HL-60 (cell line): Measurements from ENCODE around the gene ACSL4.

Experiments used
- DNase-seq, 2 experiments: peaks; one replicate each; pipeline ENCODE4 v3.0.0-alpha.2; 2010 to 2020; ENCODE audit warnings: low read depth in 1 of 2, low spot score in 1 of 2
- H3K27ac ChIP-seq: fragments of 250-450 bp; sonication (Bioruptor Pico); replicated peaks from 2 replicates; pipeline ENCODE4 v1.5.1; 2020; ENCODE audit warnings: mild to moderate bottlenecking, moderate library complexity
- H3K27me3 ChIP-seq: fragments of 250-450 bp; sonication (Bioruptor Pico); 2 replicates; pipeline ENCODE4 v1.5.1; 2021; ENCODE audit warnings: mild to moderate bottlenecking, moderate library complexity; ENCODE audit not compliant: insufficient read depth, poor library complexity, severe bottlenecking
- H3K4me3 ChIP-seq: replicated peaks from 2 replicates; pipeline ENCODE4 v1.5.1; 2011; ENCODE audit warnings: mild to moderate bottlenecking, control low read depth, low read length; ENCODE audit not compliant: insufficient read depth
- CTCF ChIP-seq: IDR thresholded peaks from one replicate; pipeline ENCODE4 v1.5.1; 2011; ENCODE audit warnings: low read length, control low read depth, inconsistent platforms; ENCODE audit not compliant: insufficient read depth
- GABPA ChIP-seq: IDR thresholded peaks from 2 replicates; pipeline ENCODE4 v1.6.1; 2012; ENCODE audit warnings: low read depth
- POLR2AphosphoS5 ChIP-seq: IDR thresholded peaks from 2 replicates; pipeline ENCODE4 v1.6.1; 2012; ENCODE audit warnings: low read depth
- REST ChIP-seq: IDR thresholded peaks from 2 replicates; pipeline ENCODE4 v1.6.1; 2012; ENCODE audit warnings: low read depth; ENCODE audit not compliant: insufficient replicate concordance
- SPI1 ChIP-seq: IDR thresholded peaks from 2 replicates; pipeline ENCODE4 v1.6.1; 2012; ENCODE audit warnings: low read depth, mild to moderate bottlenecking, borderline replicate concordance

ACSL4 gene

GRCh38 chrX:109596015-109596414, 137.0 kb downstream of the ACSL4 start:
- H3K27ac ChIP-seq = no peak overlapping the region
- no peak for DNase-seq
- TF ChIP-seq CTCF = no peak
- no peak for TF ChIP-seq SPI1
- TF ChIP-seq REST = no peak
- TF ChIP-seq POLR2AphosphoS5 = no peak
- TF ChIP-seq GABPA = no peak
- H3K4me3 ChIP-seq = no peak overlapping the region
- H3K27me3 ChIP-seq = no peaks in the 10 kb centered on the region
